SK-N-SH (cell line): ENCODE measurements around the gene FAM240B. TPM values are rescaled to one million over a fixed set of nuclear protein-coding genes. Genes with fewer than 3 reads are reported as not detected.

Experiments used
- CTCF ChIA-PET: fragments of 300-600, 350-600 bp; formaldehyde crosslinking; extraction: SDS; loops from one replicate; lab custom pipeline; 2021; lab: Yijun Ruan, JAX
- POLR2A ChIA-PET: fragments of 350-600 bp; sonication (Branson Sonifier 250); formaldehyde crosslinking; extraction: SDS; loops from one replicate; lab custom pipeline; 2020; ENCODE audit warnings: antibody characterized with exemption, inconsistent platforms; lab: Yijun Ruan, JAX
- DNase-seq: peaks from one replicate; pipeline ENCODE4 v3.0.0; 2012
- H2AFZ ChIP-seq: fragments of 200-600 bp; sonication (generic); 2 replicates; pipeline ENCODE4 v1.8.1; 2016; ENCODE audit warnings: antibody characterized with exemption, mild to moderate bottlenecking, low read depth
- H3F3A ChIP-seq: fragments of 200-600 bp; sonication (generic); replicated peaks from 2 replicates; pipeline ENCODE3; 2016; ENCODE audit warnings: antibody characterized with exemption, mild to moderate bottlenecking; ENCODE audit not compliant: insufficient read depth
- H3K27ac ChIP-seq, 2 experiments: fragments of 200-500 bp in 1 of 2; fragments of 200-600 bp in 1 of 2; sonication (Bioruptor generic) in 1 of 2; sonication (generic), shearing (Covaris generic) in 1 of 2; 2 replicates each; pipeline versions ENCODE4 v1.5.1 to v1.6.1; 2014 to 2016; ENCODE audit warnings: low read depth in 2 of 2, inconsistent platforms in 1 of 2, low read length in 1 of 2, mild to moderate bottlenecking in 1 of 2, mixed read lengths in 1 of 2
- H3K27me3 ChIP-seq: fragments of 200-600 bp; sonication (generic), shearing (Covaris generic); 2 replicates; pipeline ENCODE4 v1.6.1; 2016; ENCODE audit warnings: mixed run types; ENCODE audit not compliant: insufficient read depth
- H3K36me3 ChIP-seq, 2 experiments: fragments of 200-500 bp in 1 of 2; fragments of 200-600 bp in 1 of 2; sonication (Bioruptor generic) in 1 of 2; sonication (generic) in 1 of 2; replicated peaks in 1 of 2; 2 replicates each; pipeline versions ENCODE3 to v1.5.1; 2014 to 2016; ENCODE audit warnings: low read length in 1 of 2, mild to moderate bottlenecking in 1 of 2; ENCODE audit not compliant: insufficient read depth in 2 of 2, control insufficient read depth in 1 of 2
- H3K4me1 ChIP-seq, 2 experiments: fragments of 200-500 bp in 1 of 2; fragments of 200-600 bp in 1 of 2; sonication (Bioruptor generic) in 1 of 2; sonication (generic), shearing (Covaris generic) in 1 of 2; 2 replicates each; pipeline versions ENCODE4 v1.5.1 to v1.6.1; 2014 to 2016; ENCODE audit warnings: low read depth in 1 of 2, low read length in 1 of 2, mixed run types in 1 of 2; ENCODE audit not compliant: insufficient read depth in 2 of 2, control insufficient read depth in 1 of 2
- H3K4me2 ChIP-seq: fragments of 200-600 bp; sonication (generic), shearing (Covaris generic); 2 replicates; pipeline ENCODE4 v1.6.1; 2017; ENCODE audit warnings: mixed run types
- H3K4me3 ChIP-seq, 2 experiments: fragments of 200-500 bp in 1 of 2; fragments of 200-600 bp in 1 of 2; sonication (Bioruptor generic) in 1 of 2; sonication (generic), shearing (Covaris generic) in 1 of 2; 2 replicates each; pipeline versions ENCODE4 v1.5.1 to v1.8.1; 2014 to 2016; ENCODE audit warnings: low read depth in 2 of 2, inconsistent platforms in 1 of 2, low read length in 1 of 2, mild to moderate bottlenecking in 1 of 2, mixed read lengths in 1 of 2, moderate library complexity in 1 of 2
- H3K79me2 ChIP-seq: fragments of 200-600 bp; sonication (generic); 2 replicates; pipeline ENCODE4 v1.8.1; 2017; ENCODE audit warnings: mild to moderate bottlenecking; ENCODE audit not compliant: insufficient read depth
- H3K9ac ChIP-seq: fragments of 200-600 bp; sonication (generic); 2 replicates; pipeline ENCODE4 v1.6.1; 2017; ENCODE audit warnings: mixed run types
- H3K9me2 ChIP-seq: fragments of 200-600 bp; sonication (generic); 2 replicates; pipeline ENCODE4 v1.6.1; 2017; ENCODE audit warnings: mixed run types
- H3K9me3 ChIP-seq: fragments of 200-600 bp; sonication (generic); 2 replicates; pipeline ENCODE4 v1.6.1; 2017; ENCODE audit warnings: mixed run types, mild to moderate bottlenecking, moderate library complexity
- H4K20me1 ChIP-seq: fragments of 200-600 bp; sonication (generic); 2 replicates; pipeline ENCODE4 v1.6.1; 2017; ENCODE audit warnings: mild to moderate bottlenecking, mixed run types; ENCODE audit not compliant: insufficient read depth
- CTCF ChIP-seq: fragments of 200-600 bp; sonication (generic); IDR thresholded peaks from 2 replicates; pipeline ENCODE4 v1.6.1; 2017; ENCODE audit warnings: antibody characterized with exemption, mild to moderate bottlenecking, moderate library complexity
- ELF1 ChIP-seq: IDR thresholded peaks from 2 replicates; pipeline ENCODE4 v1.4.0; 2012
- EP300 ChIP-seq, 2 experiments: IDR thresholded peaks; 2 replicates each; pipeline versions ENCODE4 v1.4.0 to v1.6.1; 2012; ENCODE audit warnings: borderline replicate concordance in 1 of 2, low read depth in 1 of 2, low read length in 1 of 2
- IRF3 ChIP-seq: fragments of 150-350 bp; IDR thresholded peaks from 2 replicates; pipeline ENCODE4 v1.6.1; 2016; ENCODE audit warnings: mild to moderate bottlenecking, low read depth, low read length
- MXI1 ChIP-seq: IDR thresholded peaks from 2 replicates; pipeline ENCODE4 v1.6.1; 2012; ENCODE audit warnings: mild to moderate bottlenecking, low read depth, low read length, improper control_type of control experiment
- NFIC ChIP-seq: IDR thresholded peaks from 2 replicates; pipeline ENCODE4 v1.4.0; 2012; ENCODE audit warnings: borderline replicate concordance
- RAD21 ChIP-seq: IDR thresholded peaks from 2 replicates; pipeline ENCODE4 v1.6.1; 2012; ENCODE audit warnings: mild to moderate bottlenecking, low read length
- RCOR1 ChIP-seq: fragments of 150-350 bp; IDR thresholded peaks from 2 replicates; pipeline ENCODE4 v1.6.1; 2017; ENCODE audit warnings: antibody characterized with exemption, low read length
- RFX5 ChIP-seq: IDR thresholded peaks from 2 replicates; pipeline ENCODE4 v1.6.1; 2012; ENCODE audit warnings: mild to moderate bottlenecking, improper control_type of control experiment, low read length
- RXRA ChIP-seq: IDR thresholded peaks from 2 replicates; pipeline ENCODE4 v1.4.0; 2012; ENCODE audit warnings: low read depth, mild to moderate bottlenecking, borderline replicate concordance
- SIN3A ChIP-seq: IDR thresholded peaks from 2 replicates; pipeline ENCODE4 v1.6.1; 2012; ENCODE audit warnings: low read depth, mild to moderate bottlenecking, low read length, moderate library complexity, borderline replicate concordance
- SMC3 ChIP-seq: IDR thresholded peaks from 2 replicates; pipeline ENCODE4 v1.6.1; 2012; ENCODE audit warnings: low read depth, low read length, improper control_type of control experiment
- WGBS: methylation state at CpG from one replicate; pipeline ENCODE4 v1.1.6; 2017; ENCODE audit warnings: low lambda C conversion rate; 5-methylcytosine and 5-hydroxymethylcytosine counted together
- polyA plus RNA-seq, 3 experiments: library from polyadenylated mRNA; depleted of rRNA; stranded (reverse); fragments of >200 nt; gene quantifications; 2 replicates each; pipeline ENCODE4 v1.2.3, GENCODE V29; 2012
- TF ChIP-seq, protein P1 (sequence below): IDR thresholded peaks from 2 replicates; pipeline ENCODE4 v1.4.0; 2012; ENCODE audit warnings: low read depth

FAM240B gene
- polyA plus RNA-seq, 1 of the 3 experiments (the other 2 are of a cell fraction): not detected

DNA sequence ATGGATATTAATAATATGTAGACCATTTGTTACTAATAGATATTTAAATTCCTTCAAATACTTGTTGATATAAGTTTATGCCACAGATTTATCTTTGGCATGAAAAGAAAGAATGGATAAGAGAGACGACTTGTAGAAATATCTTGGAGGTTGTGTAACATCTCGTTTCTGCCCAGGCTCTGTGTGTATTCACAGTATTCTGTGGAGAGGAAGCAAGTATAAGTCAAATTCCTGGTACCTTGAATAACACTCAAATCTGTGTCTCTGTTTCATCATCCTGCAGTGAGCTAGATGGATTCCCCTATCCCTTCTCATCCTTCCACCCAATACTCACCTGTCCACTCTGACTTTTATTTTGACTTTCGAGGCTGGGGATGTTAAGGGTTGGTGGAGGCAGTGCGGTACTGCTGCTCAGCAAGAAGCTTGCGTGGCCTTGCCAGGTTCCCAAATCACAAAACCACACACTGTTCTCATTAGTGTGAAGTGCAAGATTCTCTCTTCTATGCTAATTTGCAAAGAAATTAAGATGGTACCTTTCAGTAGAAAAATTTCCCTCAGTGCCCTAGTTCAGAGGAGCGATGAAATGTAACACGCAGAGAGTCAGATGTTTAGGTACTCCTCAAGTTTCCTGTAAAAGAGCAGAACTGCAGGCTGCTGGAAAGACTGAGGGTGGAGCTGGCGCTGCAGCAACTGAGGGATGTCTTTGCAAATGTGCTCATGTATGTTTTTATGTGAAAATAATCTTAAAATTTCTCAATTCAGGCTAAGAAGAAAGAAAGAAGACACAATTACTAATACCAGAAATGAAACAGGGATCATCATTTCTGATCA lies 57.0 kb downstream of the FAM240B start:
- no peaks in the 10 kb centered on the region for H3K36me3 ChIP-seq
- no peaks in the 10 kb centered on the region for H3K79me2 ChIP-seq
- no peak overlapping the region for H3K4me2 ChIP-seq
- no peak overlapping the region for H3K9ac ChIP-seq
- ChIA-PET CTCF (interaction anchor here (0.7 to 1.4 kb wide), 2 partner anchors 13 to 20 kb away, joined by 3 to 7 read pairs; no protein-coding TSS in a partner anchor), POLR2A (no interaction called here)
- H3F3A ChIP-seq: no peaks in the 10 kb centered on the region
- no peak overlapping the region for H3K4me3 ChIP-seq
- H4K20me1 ChIP-seq: no peaks in the 10 kb centered on the region
- no peaks in the 10 kb centered on the region for H3K9me2 ChIP-seq
- WGBS: 44% methylated on average over 8 of the region's 8 CpGs
- no peak overlapping the region for H3K27ac ChIP-seq
- H3K9me3 ChIP-seq: no peaks in the 10 kb centered on the region
- DNase-seq: peak; percentile 36
- H2AFZ ChIP-seq: no peak overlapping the region
- no peaks in the 10 kb centered on the region for H3K4me1 ChIP-seq
- H3K27me3 ChIP-seq: no peaks in the 10 kb centered on the region
- TF ChIP-seq RAD21 (peak; percentile 81), NFIC (no peak), ELF1 (no peak), IRF3 (no peak), SMC3 (peak; percentile 42; the same call in 1 of the 2 replicates)

DNA sequence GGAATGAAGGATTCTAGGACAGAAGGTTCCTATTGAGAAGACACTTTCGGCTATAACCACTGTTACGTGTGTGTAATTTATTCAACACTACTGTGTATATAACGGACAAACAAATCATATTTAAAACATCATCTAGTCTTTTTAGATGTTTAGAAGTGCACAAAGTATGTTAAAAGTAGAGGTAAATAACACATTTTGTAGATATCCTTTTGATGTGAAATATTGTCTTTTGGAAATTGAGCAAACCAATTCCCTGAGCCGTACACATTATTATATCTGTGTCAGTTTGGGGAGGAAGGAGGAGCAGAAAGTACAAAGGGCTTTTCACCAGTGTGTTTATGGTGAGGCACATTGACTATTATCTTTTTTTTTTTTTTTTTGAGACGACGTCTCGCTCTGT lies 60.4 kb downstream of the FAM240B start:
- H3K27me3 ChIP-seq: no peaks in the 10 kb centered on the region
- 76% methylated on average over 7 of the region's 7 CpGs for WGBS
- CTCF ChIA-PET: no interaction called here

More for the DNA sequence above, 60.4 kb downstream of the FAM240B start:
- no peaks in the 10 kb centered on the region for H3K9me3 ChIP-seq
- H3K79me2 ChIP-seq: no peaks in the 10 kb centered on the region
- no peak for DNase-seq
- H3F3A ChIP-seq: no peaks in the 10 kb centered on the region
- no peak overlapping the region for H3K9ac ChIP-seq
- H3K27ac ChIP-seq: no peak overlapping the region
- no peaks in the 10 kb centered on the region for H3K36me3 ChIP-seq
- TF ChIP-seq RXRA: no peak
- TF ChIP-seq RAD21: no peak
- no peak for TF ChIP-seq EP300 (IDR thresholded peaks at IDR 0.05; ENCODE audit: borderline replicate concordance in 1 of 2, low read depth in 1 of 2, low read length in 1 of 2)
- no peak for TF ChIP-seq SIN3A
- TF ChIP-seq MXI1: no peak
- TF ChIP-seq, protein P1, sequence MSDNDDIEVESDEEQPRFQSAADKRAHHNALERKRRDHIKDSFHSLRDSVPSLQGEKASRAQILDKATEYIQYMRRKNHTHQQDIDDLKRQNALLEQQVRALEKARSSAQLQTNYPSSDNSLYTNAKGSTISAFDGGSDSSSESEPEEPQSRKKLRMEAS: no peak
- TF ChIP-seq IRF3: no peak
- TF ChIP-seq NFIC: no peak
- TF ChIP-seq CTCF: no peak
- no peak for TF ChIP-seq RCOR1
- TF ChIP-seq RFX5: no peak
- H3K4me3 ChIP-seq: no peak overlapping the region
- H3K4me1 ChIP-seq: no peaks in the 10 kb centered on the region
- H3K9me2 ChIP-seq: no peaks in the 10 kb centered on the region
- H2AFZ ChIP-seq: no peak overlapping the region
- H3K4me2 ChIP-seq: no peak overlapping the region
- POLR2A ChIA-PET: no interaction called here
- no peaks in the 10 kb centered on the region for H4K20me1 ChIP-seq
